Measurements from ENCODE around the gene SOX10. TPM values are rescaled to one million over a fixed set of nuclear protein-coding genes. Genes with fewer than 3 reads are reported as not detected.

The SOX10 gene
- total RNA-seq, 1 experiment from 2014 or later = 2.4 TPM

DNA sequence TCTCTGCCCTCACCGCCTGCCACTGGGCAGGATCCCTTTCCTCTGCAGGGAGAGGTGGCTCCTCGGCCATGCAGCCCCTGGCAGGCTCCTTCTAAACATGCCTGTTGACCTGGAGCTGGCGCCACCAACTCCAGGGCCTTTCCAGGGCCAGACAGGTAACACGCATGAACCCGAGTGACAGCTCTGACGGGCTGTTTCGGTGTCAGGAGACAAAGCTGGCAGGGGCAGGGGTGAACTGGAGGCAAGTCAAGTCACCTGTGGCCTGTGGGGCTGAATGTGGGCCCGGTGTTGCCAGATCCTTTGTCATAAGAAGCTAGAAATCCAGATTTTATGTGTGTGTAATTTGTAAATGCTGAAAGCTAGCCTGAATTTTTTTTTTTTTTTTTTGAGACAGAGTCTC, 42.2 kb downstream of the SOX10 start:
- Histone ChIP-seq H4K8ac (replicated peaks; ENCODE audit: insufficient read length, low read depth, low read length) (no peak overlapping the region), H4K20me1 (ENCODE audit: control insufficient read depth, insufficient read depth, insufficient read length) (no peaks in the 10 kb centered on the region), H2AK5ac (ENCODE audit: insufficient read length, low read length) (no peak overlapping the region), H3K4ac (ENCODE audit: low read depth, low read length) (no peak overlapping the region), H2BK120ac (ENCODE audit: low read depth, low read length, poor library complexity, severe bottlenecking) (no peak overlapping the region), H2BK15ac (ENCODE audit: low read depth, low read length) (no peak overlapping the region), H2BK12ac (ENCODE audit: insufficient read length, low read depth, low read length) (no peak overlapping the region), H3K56ac (ENCODE audit: insufficient read length, low read depth, low read length) (no peak overlapping the region), H3K79me2 (ENCODE audit: insufficient read depth, low read length) (no peaks in the 10 kb centered on the region), H2BK20ac (ENCODE audit: low read depth, low read length, poor library complexity, severe bottlenecking) (no peak overlapping the region), H3K9me3 (ENCODE audit: control insufficient read depth, low read depth, low read length) (no peaks in the 10 kb centered on the region), H3K14ac (ENCODE audit: insufficient read depth, low read length) (no peak overlapping the region; the same call in 1 of the 2 replicates), H3K27ac (ENCODE audit: insufficient read length, low read depth, low read length) (no peak overlapping the region), H3K79me1 (ENCODE audit: insufficient read depth, low read depth, low read length, poor library complexity, severe bottlenecking) (no peaks in the 10 kb centered on the region), H2AFZ (ENCODE audit: low read length) (no peak overlapping the region), H4K91ac (ENCODE audit: insufficient read length, low read depth, low read length) (no peak overlapping the region), H2BK5ac (ENCODE audit: insufficient read length, low read length) (no peak overlapping the region), H3K18ac (ENCODE audit: insufficient read length, low read depth, low read length) (no peak overlapping the region), H3K9ac (ENCODE audit: extremely low read depth, insufficient read length, low read length) (no peak overlapping the region), H3K23ac (ENCODE audit: insufficient read length, low read depth, low read length) (no peak overlapping the region), H3T11ph (ENCODE audit: low read length) (no peak overlapping the region), H3K4me1 (ENCODE audit: insufficient read depth, low read length) (no peaks in the 10 kb centered on the region), H4K5ac (ENCODE audit: insufficient read length, low read depth, low read length) (no peak overlapping the region), H3K27me3 (ENCODE audit: insufficient read depth, low read length) (no peaks in the 10 kb centered on the region), H3K23me2 (ENCODE audit: insufficient read length, low read depth, low read length, poor library complexity, severe bottlenecking) (no peaks in the 10 kb centered on the region), H3K4me2 (ENCODE audit: insufficient read depth, insufficient read length, low read length) (no peak overlapping the region)
- no CpG with 5 or more reads among the region's 8 CpGs for WGBS (ENCODE audit: extremely low coverage, insufficient read length, low lambda C conversion rate)
- H3K27ac Mint-ChIP-seq = no peak overlapping the region; a peak in 1 of 7 replicates
- no peaks in the 10 kb centered on the region for H3K27me3 Mint-ChIP-seq (ENCODE audit: low read depth)
- peaks cover 3 to 34% (median 22%) of the 10 kb centered on the region in 3 experiments; a peak in 6 of 7 replicates for H3K36me3 Mint-ChIP-seq (ENCODE audit: insufficient read depth in 1 of 3, low read depth in 3 of 3)
- no peak for DNase-seq
- no peak overlapping the region for H3K4me3 Mint-ChIP-seq
- no peaks in the 10 kb centered on the region for H3K9me3 Mint-ChIP-seq
- peaks cover 0 to 4% of the 10 kb centered on the region in 2 experiments; a peak in 1 of 4 replicates for H3K4me1 Mint-ChIP-seq
- TF ChIP-seq, protein P1, sequence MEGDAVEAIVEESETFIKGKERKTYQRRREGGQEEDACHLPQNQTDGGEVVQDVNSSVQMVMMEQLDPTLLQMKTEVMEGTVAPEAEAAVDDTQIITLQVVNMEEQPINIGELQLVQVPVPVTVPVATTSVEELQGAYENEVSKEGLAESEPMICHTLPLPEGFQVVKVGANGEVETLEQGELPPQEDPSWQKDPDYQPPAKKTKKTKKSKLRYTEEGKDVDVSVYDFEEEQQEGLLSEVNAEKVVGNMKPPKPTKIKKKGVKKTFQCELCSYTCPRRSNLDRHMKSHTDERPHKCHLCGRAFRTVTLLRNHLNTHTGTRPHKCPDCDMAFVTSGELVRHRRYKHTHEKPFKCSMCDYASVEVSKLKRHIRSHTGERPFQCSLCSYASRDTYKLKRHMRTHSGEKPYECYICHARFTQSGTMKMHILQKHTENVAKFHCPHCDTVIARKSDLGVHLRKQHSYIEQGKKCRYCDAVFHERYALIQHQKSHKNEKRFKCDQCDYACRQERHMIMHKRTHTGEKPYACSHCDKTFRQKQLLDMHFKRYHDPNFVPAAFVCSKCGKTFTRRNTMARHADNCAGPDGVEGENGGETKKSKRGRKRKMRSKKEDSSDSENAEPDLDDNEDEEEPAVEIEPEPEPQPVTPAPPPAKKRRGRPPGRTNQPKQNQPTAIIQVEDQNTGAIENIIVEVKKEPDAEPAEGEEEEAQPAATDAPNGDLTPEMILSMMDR (conservative IDR thresholded peaks at IDR 0.05) = no peak

All from H9 (cell line).